GM23248 (cell line): ENCODE data around the gene PCSK5.

Source experiments
- EZH2 ChIP-seq: fragments of 200-600 bp; sonication (generic); IDR thresholded peaks from 2 replicates; pipeline ENCODE4 v1.6.1; 2018; ENCODE audit warnings: antibody characterized with exemption, mild to moderate bottlenecking; ENCODE audit not compliant: insufficient read depth, poor library complexity, severe bottlenecking
- EZH2phosphoT487 ChIP-seq: fragments of 200-600 bp; sonication (generic); IDR thresholded peaks from 2 replicates; pipeline ENCODE4 v1.6.1; 2018; ENCODE audit warnings: antibody characterized with exemption, moderate library complexity, mild to moderate bottlenecking, low read depth; ENCODE audit not compliant: insufficient read depth

GRCh38 chr9:76405868-76406267, 515.4 kb downstream of the PCSK5 start:
- TF ChIP-seq EZH2phosphoT487 (no peak), EZH2 (no peak)
